ENCODE measurements around the gene ASB11.
A peak's percentile ranks its signal among the peaks of the same experiment; 100 is the strongest.

The ASB11 gene, protein sequence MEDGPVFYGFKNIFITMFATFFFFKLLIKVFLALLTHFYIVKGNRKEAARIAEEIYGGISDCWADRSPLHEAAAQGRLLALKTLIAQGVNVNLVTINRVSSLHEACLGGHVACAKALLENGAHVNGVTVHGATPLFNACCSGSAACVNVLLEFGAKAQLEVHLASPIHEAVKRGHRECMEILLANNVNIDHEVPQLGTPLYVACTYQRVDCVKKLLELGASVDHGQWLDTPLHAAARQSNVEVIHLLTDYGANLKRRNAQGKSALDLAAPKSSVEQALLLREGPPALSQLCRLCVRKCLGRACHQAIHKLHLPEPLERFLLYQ

DNA sequence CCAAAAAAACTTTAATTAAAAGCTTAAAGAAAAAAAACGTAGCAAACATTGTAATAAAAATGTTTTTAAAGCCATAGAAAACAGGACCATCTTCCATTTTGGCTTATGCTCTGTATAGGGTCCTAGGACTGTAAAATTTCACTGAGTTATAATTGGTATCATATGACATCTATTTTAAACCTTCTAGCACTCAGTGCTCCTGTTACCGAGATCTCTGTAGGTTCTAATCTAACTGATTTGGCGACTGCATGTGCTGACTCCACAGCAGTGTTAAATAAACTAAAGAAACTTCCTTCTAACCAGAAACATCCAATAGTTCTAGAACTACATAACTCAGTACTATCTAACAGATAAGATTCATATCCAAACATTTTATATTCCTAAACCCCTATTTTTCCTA is at the start of gene ASB11:
Gene ASB11, minus strand, starts transcription at position 132 of the 400 bp plus-strand sequence. Its CDS starts 35 bp downstream, at position 97.
- no peak for DNase-seq (ENCODE audit: low read depth, low spot score)

DNA sequence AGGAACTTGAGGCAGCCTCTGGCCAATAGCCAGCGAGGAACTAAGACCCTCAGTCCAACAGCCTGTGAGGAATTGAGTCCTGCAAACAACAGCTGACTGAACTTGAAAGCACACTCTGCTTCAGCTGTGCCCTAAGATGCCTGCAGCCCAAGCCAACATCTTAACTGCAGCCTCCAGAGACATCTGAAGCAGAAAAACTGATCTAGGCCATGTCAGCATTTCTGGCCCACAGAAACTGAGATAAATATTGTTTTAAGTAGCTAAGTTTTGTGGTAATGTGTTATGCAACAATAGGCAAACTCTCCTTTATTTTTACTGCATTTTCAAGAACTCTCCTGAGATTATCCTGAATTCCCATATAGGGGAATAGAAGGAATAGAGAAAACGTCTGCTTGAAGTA is 44.3 kb upstream of the ASB11 start:
- no peak for DNase-seq (ENCODE audit: low read depth, low spot score)

DNA sequence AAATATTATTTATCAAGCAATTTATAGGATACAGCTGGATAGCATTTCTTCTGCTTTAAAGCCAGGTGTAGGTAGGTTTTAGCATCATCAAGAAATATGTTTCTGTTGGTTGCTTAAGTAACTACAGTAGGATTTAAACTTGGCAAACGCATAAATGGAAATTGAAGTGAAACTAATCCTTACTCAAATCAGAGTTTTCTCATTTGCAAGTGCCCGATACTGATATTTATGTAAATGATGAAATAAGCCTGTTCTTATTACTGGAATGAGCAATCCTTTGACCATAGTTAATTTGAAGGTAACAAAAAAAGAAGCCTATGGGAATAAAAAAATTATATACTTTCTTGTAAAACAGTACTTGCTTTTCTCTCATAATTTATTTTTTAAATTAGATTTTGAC is 43.1 kb upstream of the ASB11 start:
- no peak for DNase-seq (ENCODE audit: low read depth, low spot score)

DNA sequence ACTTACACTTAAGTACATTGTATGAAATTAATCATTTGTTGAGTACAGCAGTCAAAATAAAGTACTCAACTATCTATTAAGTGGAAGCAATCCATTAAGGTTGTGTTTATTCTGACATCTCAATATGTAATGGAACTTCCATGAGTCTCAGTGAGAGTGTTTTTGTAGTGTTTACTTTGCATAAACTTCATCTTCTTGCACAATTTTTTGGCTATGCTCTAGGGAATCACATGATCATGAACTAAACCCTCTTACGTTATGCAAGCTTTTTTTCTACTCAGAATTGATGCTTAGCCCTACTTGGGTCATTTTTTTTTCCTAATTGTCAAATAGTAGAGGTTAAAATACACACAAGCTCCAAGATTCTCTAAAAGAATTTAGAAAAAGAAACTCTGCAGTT is 41.0 kb upstream of the ASB11 start:
- no peak for DNase-seq (ENCODE audit: low read depth, low spot score)

DNA sequence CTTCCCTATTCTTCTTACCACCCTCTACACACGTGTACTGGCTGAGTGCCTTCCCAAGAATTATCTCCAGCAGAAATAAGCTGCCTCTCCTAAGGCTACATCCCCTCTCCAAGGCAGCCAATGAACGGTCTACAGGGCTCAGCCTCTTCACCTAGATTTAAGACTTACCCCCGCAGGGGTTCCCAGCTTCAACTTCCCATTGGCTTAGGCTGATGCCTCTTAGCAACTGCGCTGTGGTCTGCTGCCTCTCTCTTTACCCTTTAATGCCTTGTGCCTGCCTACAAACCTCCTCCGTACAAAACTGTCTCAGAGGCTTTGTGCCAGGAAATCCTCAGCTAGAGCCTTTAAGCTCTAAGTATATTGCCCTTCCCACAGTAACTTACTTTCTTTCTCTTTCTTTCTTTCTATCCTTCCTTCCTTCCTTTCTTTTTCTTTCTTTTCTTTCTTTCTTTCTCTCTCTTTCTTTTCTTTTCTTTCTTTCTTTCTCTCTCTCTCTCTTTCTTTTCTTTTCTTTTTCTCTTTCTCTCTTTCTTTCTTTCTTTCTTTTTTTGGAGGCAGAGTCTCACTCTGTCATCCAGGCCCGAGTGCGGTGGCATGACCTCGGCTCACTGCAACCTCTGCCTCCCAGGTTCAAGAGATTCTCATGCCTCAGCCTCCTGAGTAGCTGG is 35.0 kb upstream of the ASB11 start:
- no peak for DNase-seq (ENCODE audit: low read depth, low spot score)

DNA sequence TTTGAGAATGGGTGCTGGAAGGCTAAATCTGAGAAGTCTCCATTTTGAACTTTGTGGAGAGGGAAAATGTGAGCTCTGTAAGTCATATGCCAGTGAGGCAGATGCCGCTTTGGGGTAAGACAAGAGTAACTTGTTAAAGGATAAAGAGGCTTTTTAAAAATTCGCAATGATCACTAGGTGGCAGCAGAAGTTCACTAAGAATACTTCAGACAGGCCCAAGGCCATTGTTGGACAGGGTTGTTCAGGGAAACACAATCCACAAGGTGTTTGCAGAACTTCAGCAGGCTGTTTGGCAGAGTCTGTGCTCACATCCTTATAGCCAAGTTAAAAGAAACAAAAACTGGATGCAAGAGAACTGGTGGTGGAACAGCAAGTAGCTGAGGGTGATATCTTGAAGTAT is 33.6 kb upstream of the ASB11 start:
- DNase-seq (ENCODE audit: low read depth, low spot score): peak; percentile 70

DNA sequence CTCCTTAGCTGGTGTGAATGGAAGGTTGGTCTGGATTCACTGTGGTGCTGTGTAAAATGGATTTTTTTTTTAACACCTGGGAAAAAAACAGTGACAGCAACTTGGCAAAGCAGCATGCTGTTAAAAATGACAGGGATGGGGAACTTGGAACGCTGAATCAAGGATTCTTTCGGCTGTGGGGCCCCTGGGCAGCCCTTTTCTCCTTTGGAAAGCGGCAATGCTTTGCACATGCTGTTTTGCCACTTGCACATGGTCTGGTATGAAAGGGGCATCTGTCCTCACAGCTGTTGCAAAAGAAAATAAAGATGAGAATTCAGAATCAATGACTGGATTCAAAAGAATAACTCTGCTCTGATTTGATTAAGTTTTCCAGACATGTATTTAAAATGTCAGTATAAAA is 30.5 kb upstream of the ASB11 start:
- DNase-seq (ENCODE audit: low read depth, low spot score): no peak

DNA sequence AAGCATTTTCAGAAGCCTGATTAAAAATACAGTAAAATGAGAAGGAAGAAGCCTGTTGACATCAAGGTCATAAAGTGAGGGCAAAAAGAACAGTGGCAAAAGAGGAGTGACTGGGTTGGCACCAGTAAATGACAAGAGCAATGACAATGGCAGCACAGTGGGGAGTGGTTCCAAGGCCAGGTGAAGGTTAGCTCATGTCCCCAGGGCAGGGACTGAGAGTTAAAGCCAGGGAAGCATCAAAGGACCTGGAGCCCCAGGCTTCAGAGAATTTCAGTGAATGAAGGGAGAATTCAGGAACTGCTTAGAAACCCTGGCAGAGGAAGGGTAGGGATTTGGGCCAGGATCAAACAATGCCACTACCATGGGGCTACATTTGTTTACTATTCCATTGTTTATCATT is 28.7 kb upstream of the ASB11 start:
- DNase-seq (ENCODE audit: low read depth, low spot score): no peak

DNA sequence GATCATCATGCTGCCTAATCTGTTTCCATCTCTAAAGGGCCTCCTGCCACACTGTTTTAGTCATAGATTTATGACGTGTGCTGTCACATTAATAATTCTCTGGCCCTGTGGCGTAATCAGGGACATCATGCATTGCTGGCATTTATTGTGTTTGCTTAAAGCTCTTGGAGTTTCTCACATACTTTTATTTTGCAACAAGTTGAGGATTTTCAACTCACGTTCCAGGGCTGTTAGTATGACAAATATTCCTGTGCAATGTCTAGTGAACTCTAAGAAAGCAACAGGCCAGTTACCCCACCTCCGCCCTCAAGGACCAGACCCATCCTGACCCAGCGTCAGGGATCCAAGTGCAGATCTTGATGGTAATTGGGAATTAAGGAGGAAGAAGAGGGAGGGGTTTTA is 27.6 kb upstream of the ASB11 start:
- DNase-seq (ENCODE audit: low read depth, low spot score): no peak

DNA sequence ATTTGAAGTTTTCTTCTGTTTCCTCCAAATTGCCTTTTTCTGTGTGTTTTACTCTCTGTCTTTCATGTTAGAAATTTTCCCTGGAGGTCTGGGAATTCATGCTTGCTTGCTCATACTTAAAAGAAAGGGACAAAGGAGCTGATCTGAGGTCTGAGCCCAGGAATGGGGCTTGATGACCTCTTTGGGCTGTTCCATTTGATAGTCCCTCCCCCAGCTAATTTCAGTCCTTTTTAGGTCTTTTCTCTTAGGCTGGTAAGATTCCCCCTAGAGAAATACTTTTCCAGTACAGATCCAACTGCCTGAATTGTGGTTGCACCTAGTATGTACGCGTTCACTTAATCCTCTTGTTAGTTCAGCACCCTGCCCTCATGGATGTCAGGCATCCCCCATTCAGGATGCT is 25.4 kb upstream of the ASB11 start:
- no peak for DNase-seq (ENCODE audit: low read depth, low spot score)

DNA sequence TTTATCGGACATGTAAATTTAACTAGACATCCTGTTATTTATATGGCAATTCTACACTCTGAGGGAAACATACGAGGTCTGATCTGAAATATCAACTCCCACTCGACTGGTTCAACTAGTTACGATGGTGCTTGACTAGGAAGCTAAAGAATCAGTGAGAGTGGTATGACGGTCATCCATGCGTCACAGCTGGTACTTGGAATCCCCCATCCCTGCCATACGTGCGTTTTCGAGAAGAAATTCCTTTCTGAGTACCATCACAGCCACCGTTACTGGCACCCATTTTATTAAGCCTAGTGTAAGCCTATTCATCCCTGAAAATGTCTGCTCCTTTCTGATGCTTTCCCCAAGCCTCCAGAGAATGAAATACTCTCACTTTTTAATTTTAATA is 20.6 kb upstream of the ASB11 start:
- peak; percentile 60 for DNase-seq (ENCODE audit: low read depth, low spot score)

DNA sequence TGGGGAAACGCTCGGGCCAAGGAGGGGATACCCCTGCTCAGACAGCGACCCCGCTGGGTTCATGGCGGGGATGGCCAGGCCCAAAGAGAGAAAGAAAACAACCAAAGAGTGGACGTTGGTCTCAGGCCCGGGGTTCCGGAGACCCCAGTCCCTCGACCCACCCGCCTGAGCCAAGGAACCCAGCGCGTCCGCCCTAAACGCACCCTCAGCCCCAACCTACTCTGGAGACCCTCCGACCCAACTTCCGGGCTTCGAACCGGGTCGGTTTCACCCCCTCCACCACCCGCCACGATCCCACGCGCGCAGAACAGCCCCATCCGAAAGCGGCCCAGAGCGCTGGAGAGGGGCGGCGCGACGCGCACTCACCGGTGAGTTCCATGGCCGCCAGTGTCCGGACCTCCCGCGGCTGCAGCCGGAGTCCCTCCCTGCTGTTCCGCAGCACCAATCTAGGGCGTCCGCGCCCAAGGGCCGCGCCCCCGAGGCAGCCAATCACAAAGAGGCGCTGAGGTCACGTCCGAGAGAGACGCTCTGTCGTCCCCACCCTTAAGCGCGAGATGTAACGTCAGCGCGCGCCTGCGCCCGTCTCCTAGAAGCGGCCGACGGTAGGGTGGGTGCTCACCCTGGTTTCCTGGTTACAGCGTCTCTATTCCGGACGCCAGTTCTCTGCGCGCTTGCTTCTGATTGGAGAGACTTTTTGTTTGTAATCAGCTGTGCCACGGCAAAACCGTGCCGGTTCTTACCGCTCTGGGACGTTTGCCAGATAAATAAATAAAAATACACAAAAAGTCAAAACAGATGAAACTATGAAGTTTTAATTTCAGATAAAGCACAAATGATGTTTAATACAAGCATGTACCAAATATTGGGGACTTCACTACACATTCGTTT is 19.9 kb upstream of the ASB11 start, which contains the start of gene PIGA:
Gene PIGA, minus strand, starts transcription at position 389 of the 888 bp plus-strand sequence. CDS start 3,593 bp downstream, outside the sequence.
- peak; percentile 98 for DNase-seq (ENCODE audit: low read depth, low spot score)

DNA sequence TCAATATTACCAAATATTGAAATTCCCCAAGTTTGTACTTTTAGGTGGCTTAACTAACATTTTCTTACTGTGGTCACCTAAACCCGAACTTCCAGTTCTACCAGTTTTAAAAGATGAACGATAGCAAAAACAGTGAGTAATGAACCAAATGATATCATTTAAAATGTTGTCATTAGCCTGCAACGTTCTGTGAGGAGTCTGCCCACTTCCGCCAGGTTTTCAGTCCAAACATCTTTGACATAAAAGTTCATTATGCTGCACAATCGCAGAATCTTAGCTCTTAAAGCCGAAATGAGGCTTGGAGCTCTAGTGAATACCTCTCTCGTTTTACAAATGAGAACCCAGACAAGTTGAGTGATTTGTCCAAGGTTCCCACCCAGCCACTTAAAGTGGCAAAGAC is 19.1 kb upstream of the ASB11 start:
- DNase-seq (ENCODE audit: low read depth, low spot score): peak; percentile 22

DNA sequence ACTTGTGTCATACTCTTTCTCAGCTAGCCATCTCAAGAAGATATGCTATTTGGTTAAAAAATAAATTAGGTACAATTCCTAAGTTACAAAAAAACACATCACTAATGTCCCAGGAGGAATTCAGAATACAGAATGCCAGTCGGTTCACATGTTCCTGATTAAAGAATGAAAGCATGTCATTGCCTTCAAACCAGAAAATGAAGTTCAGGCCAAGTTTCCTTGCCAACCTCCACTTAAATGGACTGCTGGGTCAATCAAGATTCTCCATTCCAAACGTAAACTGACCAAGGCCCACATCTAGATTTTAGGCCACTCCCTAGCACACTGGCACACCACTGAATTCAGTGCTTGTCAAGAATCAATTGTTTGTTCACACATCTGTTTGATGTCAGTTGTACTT is 13.4 kb upstream of the ASB11 start:
- no peak for DNase-seq (ENCODE audit: low read depth, low spot score)

DNA sequence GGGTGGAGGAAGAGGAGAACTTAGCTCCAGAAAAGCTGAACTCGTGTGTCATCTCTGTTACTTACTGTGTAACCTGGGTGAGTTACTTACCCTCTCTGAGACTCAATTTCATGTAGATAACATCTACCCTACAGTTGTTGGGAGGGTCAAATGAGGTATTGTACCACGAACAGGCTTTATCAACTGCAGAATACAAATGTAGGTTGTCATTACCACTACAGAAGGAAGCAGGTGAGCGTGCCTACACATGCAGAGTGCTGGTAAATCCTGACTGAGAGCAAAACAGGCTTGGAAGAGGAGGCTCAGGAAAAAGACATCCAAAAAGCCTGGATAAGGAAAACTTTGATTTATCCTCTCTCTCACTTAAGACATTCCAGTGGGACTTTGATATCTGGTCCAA is 12.7 kb upstream of the ASB11 start:
- no peak for DNase-seq (ENCODE audit: low read depth, low spot score)

DNA sequence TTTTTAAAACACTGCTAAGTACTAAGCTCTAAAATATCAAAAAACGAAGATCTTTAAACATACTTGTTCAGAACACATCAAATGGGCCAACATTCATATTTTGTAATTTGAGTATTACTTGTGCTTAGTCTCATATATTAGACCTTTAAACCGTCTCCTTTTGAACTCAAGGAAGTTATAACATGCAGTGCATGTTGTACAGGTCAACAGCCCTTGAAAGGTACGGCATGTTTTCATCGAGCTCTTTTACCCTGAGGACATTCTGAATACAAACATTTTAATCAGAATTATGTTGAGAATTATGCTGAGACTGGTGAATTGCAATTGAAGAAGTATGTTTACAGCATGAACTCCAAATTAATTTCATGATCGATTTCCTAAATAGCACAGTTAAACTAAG is 7.0 kb upstream of the ASB11 start:
- DNase-seq (ENCODE audit: low read depth, low spot score): no peak

DNA sequence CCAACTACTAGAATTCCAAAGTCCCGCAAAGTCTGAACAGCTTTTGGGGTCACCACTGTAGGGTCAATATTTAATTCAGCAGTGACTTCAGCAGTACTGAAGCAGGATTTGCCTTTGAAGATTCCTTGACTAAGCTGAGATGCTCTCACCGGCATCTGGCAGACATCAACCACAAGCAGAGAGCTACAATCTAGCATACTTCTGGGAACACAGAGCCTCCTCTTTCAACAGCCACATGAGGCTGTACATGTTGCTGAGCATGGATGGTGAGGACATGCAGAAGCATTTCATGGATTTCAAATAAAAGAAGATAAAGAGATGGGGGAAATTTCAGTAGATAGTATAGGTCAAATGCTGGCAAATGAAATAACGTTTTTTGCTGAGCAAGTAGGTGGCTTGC is 6.6 kb upstream of the ASB11 start:
- DNase-seq (ENCODE audit: low read depth, low spot score): no peak

DNA sequence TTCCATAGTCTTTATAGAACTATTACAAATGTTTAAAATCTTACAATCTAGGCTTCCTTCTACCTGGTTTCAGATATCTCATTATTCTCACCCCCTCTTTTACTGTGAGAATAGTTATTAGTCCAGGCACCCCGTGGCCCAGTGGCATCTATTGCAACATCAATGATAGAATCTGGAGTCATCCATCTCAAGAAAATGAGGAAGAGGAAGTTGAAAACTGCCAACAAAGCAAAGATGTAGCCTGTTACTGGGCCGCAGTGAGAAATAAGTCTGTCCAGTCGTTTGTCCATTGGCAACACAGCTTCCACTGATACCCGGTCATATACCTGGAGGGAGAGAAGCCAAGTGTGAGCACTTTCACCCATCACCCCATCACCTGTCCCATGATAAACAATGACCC is 6.0 kb upstream of the ASB11 start:
- DNase-seq (ENCODE audit: low read depth, low spot score): no peak

DNA sequence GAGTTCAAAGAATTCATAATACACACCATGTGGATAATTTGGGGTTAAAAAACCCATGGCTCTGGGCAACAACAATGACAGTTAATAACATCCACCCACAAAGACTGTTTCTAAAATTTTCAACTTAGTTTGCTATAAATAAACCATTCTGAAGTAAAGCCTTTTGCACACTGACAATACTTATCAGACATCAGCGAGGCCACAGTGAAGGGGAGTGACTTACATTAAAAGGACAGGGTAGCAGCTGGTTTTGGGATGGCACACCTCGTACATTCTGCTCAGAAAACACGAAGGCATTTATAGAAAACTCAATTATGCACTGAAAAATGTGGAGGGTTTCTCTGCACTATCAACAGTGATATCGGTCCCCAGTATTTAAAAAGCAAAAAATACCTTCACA is 4.9 kb upstream of the ASB11 start:
- no peak for DNase-seq (ENCODE audit: low read depth, low spot score)

DNA sequence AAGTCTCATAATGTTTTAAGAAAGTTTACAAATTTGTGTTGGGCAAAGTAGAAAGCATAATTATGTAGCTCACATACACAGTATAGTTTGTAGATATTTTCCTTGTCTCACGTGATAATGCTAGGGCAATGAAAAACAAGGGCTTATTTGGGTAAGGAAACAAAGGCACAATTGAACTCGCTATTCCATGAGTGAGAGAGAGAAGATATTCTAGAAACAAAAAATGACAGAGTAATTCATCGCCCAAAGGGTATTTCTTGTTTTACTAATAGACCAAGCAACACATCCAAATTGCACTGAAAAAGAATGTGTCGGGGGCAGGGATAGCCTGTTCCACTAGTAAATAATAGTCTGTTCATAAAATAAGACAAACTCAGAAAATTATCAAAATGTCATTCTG is 3.6 kb upstream of the ASB11 start:
- no peak for DNase-seq (ENCODE audit: low read depth, low spot score)

DNA sequence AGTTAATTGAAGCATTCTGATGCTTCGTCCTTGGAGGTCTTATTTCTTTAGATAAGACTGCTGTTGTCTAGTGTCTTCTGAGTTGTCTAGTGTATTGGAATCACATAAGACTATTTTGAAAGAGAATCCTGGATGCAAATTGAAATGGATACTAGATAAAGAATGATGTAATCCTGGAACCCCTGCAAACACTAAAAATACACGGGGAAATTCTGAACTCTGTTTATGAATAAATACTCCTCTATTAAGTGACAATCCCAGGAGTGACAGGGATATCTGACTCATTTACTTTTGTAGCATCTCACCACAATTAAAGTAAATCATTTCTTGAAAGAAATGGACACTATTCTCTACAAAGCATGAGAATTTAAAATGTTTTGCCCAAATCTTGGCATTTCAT is 968 bp downstream of the ASB11 start:
- DNase-seq (ENCODE audit: low read depth, low spot score): no peak

DNA sequence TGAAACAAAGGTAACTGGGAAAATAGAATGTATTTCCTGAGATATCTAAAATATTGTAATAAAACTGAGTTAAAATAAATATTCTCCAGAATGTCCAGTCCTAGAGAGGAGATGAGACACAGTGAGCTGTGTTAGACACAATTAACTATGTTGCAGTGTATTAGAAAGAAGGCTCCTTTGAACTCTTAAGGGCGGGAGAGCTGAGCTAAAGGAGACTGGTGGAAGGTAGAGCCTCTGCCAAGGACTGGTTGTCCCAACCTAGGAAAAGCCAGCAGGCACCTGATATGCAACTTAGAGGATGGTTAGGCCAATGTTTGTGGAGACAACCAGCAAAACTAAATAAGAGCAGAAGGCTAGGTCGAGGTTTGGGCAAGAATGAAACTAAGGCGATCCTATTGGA is 4.3 kb downstream of the ASB11 start:
- no peak for DNase-seq (ENCODE audit: low read depth, low spot score)

Data from astrocyte of the hippocampus (primary cell).